OCI-LY3 (cell line): ENCODE results near the gene POTEC.
"Not testable (repeated sequence)": the region's sequence is repeated elsewhere in the genome, so short reads cannot be mapped to it uniquely, and the experiment has no call there.

Experiments
- EZH2phosphoT487 ChIP-seq: fragments of 200-600 bp; shearing (Covaris generic); IDR thresholded peaks from 2 replicates; pipeline ENCODE4 v1.6.1; 2018; ENCODE audit warnings: antibody characterized with exemption, mixed run types, low read depth
- TF ChIP-seq, protein P1 (sequence below): fragments of 200-600, 300-600 bp; sonication (generic); IDR thresholded peaks from 2 replicates; pipeline ENCODE4 v1.5.1; 2014; ENCODE audit warnings: antibody characterized with exemption, low read length, low read depth

DNA sequence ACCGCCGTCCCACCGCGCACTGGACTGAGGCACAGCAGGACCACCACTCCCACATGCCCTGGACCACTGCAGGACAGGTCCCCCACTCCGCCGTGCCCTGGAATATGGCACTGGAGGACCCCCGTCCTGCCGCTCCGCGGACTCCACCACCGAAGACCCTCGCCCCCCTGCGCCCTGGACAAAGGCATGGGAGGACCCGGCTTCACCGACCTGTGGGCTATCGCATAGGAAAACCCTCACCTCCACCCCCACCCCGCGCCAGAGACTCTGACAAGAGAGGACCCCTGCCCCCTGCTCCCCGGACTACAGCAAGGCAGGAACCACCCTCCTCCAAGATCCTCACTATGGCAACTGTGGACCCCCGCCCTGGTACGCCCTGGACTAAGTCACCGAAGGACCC is 68.6 kb downstream of the POTEC start:
- TF ChIP-seq, protein P1, sequence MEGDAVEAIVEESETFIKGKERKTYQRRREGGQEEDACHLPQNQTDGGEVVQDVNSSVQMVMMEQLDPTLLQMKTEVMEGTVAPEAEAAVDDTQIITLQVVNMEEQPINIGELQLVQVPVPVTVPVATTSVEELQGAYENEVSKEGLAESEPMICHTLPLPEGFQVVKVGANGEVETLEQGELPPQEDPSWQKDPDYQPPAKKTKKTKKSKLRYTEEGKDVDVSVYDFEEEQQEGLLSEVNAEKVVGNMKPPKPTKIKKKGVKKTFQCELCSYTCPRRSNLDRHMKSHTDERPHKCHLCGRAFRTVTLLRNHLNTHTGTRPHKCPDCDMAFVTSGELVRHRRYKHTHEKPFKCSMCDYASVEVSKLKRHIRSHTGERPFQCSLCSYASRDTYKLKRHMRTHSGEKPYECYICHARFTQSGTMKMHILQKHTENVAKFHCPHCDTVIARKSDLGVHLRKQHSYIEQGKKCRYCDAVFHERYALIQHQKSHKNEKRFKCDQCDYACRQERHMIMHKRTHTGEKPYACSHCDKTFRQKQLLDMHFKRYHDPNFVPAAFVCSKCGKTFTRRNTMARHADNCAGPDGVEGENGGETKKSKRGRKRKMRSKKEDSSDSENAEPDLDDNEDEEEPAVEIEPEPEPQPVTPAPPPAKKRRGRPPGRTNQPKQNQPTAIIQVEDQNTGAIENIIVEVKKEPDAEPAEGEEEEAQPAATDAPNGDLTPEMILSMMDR: not testable (repeated sequence)
- TF ChIP-seq EZH2phosphoT487: not testable (repeated sequence)
